ENCODE measurements around the gene RPL36A.

RPL36A gene

GRCh38 chrX:101393530-101394305, 2.9 kb downstream of the RPL36A start:
- no peak for DNase-seq

GRCh38 chrX:101394372-101394771, 3.6 kb downstream of the RPL36A start:
- DNase-seq: no peak

- DNase-seq: no peak
Observed at GRCh38 chrX:101395789-101396188, 5.0 kb downstream of the RPL36A start.

- DNase-seq: no peak
Observed at GRCh38 chrX:101397779-101398178, 7.0 kb downstream of the RPL36A start.

- DNase-seq: no peak
Observed at GRCh38 chrX:101398694-101399093, 7.9 kb downstream of the RPL36A start.

GRCh38 chrX:101399825-101400224, 9.0 kb downstream of the RPL36A start:
- no peak for DNase-seq

- DNase-seq: no peak
Observed at GRCh38 chrX:101407167-101407747, 16.4 kb downstream of the RPL36A start.

- DNase-seq: peak; percentile 96
Observed at GRCh38 chrX:101407748-101408531, 17.1 kb downstream of the RPL36A start, which contains the start of the genes GLA and HNRNPH2. Gene GLA (minus strand): TSS chrX:101407925. CDS start chrX:101407903, 22 bp downstream. Gene HNRNPH2 (plus strand): TSS chrX:101408222. CDS start chrX:101411989, 3,767 bp downstream.

- DNase-seq: no peak
Observed at GRCh38 chrX:101408532-101408841, 17.7 kb downstream of the RPL36A start.

GRCh38 chrX:101409043-101409442, 18.2 kb downstream of the RPL36A start:
- DNase-seq: no peak

- DNase-seq: no peak
Observed at GRCh38 chrX:101410461-101410860, 19.6 kb downstream of the RPL36A start.

GRCh38 chrX:101411984-101412383, 21.2 kb downstream of the RPL36A start:
- DNase-seq: no peak

- DNase-seq: no peak
Observed at GRCh38 chrX:101415180-101416145, 24.7 kb downstream of the RPL36A start.

- DNase-seq: no peak
Observed at GRCh38 chrX:101416691-101417090, 25.9 kb downstream of the RPL36A start.

GRCh38 chrX:101417190-101417589, 26.4 kb downstream of the RPL36A start:
- DNase-seq: no peak

- no peak for DNase-seq
Observed at GRCh38 chrX:101417981-101418841, 27.4 kb downstream of the RPL36A start.

- DNase-seq: no peak
Observed at GRCh38 chrX:101419489-101419888, 28.7 kb downstream of the RPL36A start.

- no peak for DNase-seq
Observed at GRCh38 chrX:101427954-101428353, 37.1 kb downstream of the RPL36A start.

- DNase-seq: no peak
Observed at GRCh38 chrX:101429934-101430333, 39.1 kb downstream of the RPL36A start.

GRCh38 chrX:101430457-101431078, 39.8 kb downstream of the RPL36A start:
- no peak for DNase-seq

- no peak for DNase-seq
Observed at GRCh38 chrX:101442085-101442484, 51.3 kb downstream of the RPL36A start.
